HG03039 (cell line): ENCODE measurements around the gene PRR11.
"Not testable (repeated sequence)": the region's sequence is repeated elsewhere in the genome, so short reads cannot be mapped to it uniquely, and the experiment has no call there.

Source experiments
- ATAC-seq: cut with Tn5 transposase; IDR thresholded peaks from one replicate; pipeline ENCODE4 v1.9.1; 2021; ENCODE audit warnings: mild to moderate bottlenecking, moderate library complexity; ENCODE audit not compliant: unreplicated experiment

The PRR11 gene

GRCh38 chr17:59155439-59156177 is at the start of gene PRR11:
TSS of gene PRR11 (plus strand) at chr17:59155746. CDS start at chr17:59169753, 14,007 bp downstream.
- ATAC-seq, result peak; percentile 90

- peak; percentile 8 for ATAC-seq
Measured at GRCh38 chr17:59105852-59106462, 49.6 kb upstream of the PRR11 start.

GRCh38 chr17:59106463-59107305 is 48.9 kb upstream of the PRR11 start, which contains the start of gene TRIM37:
TSS of gene TRIM37 (minus strand) at chr17:59106880. CDS start at chr17:59106461, 419 bp downstream.
- peak; percentile 93 for ATAC-seq

- ATAC-seq, result no peak
Measured at GRCh38 chr17:59107306-59107670, 48.3 kb upstream of the PRR11 start.

GRCh38 chr17:59108400-59109102 is 47.0 kb upstream of the PRR11 start:
- ATAC-seq, result no peak

- ATAC-seq, result no peak
Measured at GRCh38 chr17:59110973-59111372, 44.6 kb upstream of the PRR11 start.

GRCh38 chr17:59111539-59111938 is 44.0 kb upstream of the PRR11 start:
- ATAC-seq, result no peak

- ATAC-seq, result no peak
Measured at GRCh38 chr17:59115474-59115873, 40.1 kb upstream of the PRR11 start.

- no peak for ATAC-seq
Measured at GRCh38 chr17:59121901-59122480, 33.6 kb upstream of the PRR11 start.

- no peak for ATAC-seq
Measured at GRCh38 chr17:59124665-59125064, 30.9 kb upstream of the PRR11 start.

- ATAC-seq, result no peak
Measured at GRCh38 chr17:59126809-59127417, 28.6 kb upstream of the PRR11 start.

- no peak for ATAC-seq
Measured at GRCh38 chr17:59129814-59130213, 25.7 kb upstream of the PRR11 start.

- ATAC-seq, result no peak
Measured at GRCh38 chr17:59131131-59131530, 24.4 kb upstream of the PRR11 start.

- ATAC-seq, result not testable (repeated sequence)
Measured at GRCh38 chr17:59138339-59138738, 17.2 kb upstream of the PRR11 start.

GRCh38 chr17:59139939-59140338 is 15.6 kb upstream of the PRR11 start:
- ATAC-seq, result no peak

- no peak for ATAC-seq
Measured at GRCh38 chr17:59141860-59142259, 13.7 kb upstream of the PRR11 start.

- no peak for ATAC-seq
Measured at GRCh38 chr17:59145571-59146096, 9.9 kb upstream of the PRR11 start.

- ATAC-seq, result no peak
Measured at GRCh38 chr17:59149051-59149450, 6.5 kb upstream of the PRR11 start.

- ATAC-seq, result no peak
Measured at GRCh38 chr17:59149841-59150511, 5.6 kb upstream of the PRR11 start.
